Renal cortical epithelial cell (primary cell): ENCODE measurements around the gene MRPL40. TPM values are rescaled to one million over a fixed set of nuclear protein-coding genes. Genes with fewer than 3 reads are reported as not detected.
"Not testable (repeated sequence)": the region's sequence is repeated elsewhere in the genome, so short reads cannot be mapped to it uniquely, and the experiment has no call there.

Experiments used
- DNase-seq: peaks from one replicate; pipeline ENCODE4 v3.0.0-alpha.2; 2011; ENCODE audit warnings: low read depth
- total RNA-seq: library from RNA; depleted of rRNA; stranded (reverse); fragments of >200 nt; gene quantifications from 2 replicates; pipeline ENCODE4 v1.2.3, GENCODE V29; 2014

Gene MRPL40
- total RNA-seq, 1 donor from 2014 or later = 29.5 TPM

- DNase-seq = no peak
Observed at GRCh38 chr22:19440411-19441195, 8.3 kb downstream of the MRPL40 start.

- DNase-seq = no peak
Observed at GRCh38 chr22:19442166-19442565, 9.8 kb downstream of the MRPL40 start.

- no peak for DNase-seq
Observed at GRCh38 chr22:19443544-19444211, 11.3 kb downstream of the MRPL40 start.

- DNase-seq = not testable (repeated sequence)
Observed at GRCh38 chr22:19445279-19445982, 13.1 kb downstream of the MRPL40 start.

GRCh38 chr22:19446603-19447329 is 14.4 kb downstream of the MRPL40 start:
- DNase-seq = no peak

- DNase-seq = peak; percentile 89
Observed at GRCh38 chr22:19447330-19448075, 15.2 kb downstream of the MRPL40 start, which contains the start of gene C22orf39. Gene C22orf39 (minus strand): TSS chr22:19447711. CDS start chr22:19447688, 23 bp downstream.

- peak; percentile 58 for DNase-seq
Observed at GRCh38 chr22:19448076-19448607, 15.8 kb downstream of the MRPL40 start.

GRCh38 chr22:19448739-19449421 is 16.5 kb downstream of the MRPL40 start:
- DNase-seq = no peak

- no peak for DNase-seq
Observed at GRCh38 chr22:19449422-19449767, 17.1 kb downstream of the MRPL40 start.

- DNase-seq = no peak
Observed at GRCh38 chr22:19450363-19451175, 18.2 kb downstream of the MRPL40 start.

GRCh38 chr22:19451570-19451969 is 19.2 kb downstream of the MRPL40 start:
- no peak for DNase-seq

- DNase-seq = no peak
Observed at GRCh38 chr22:19453718-19454117, 21.4 kb downstream of the MRPL40 start.

GRCh38 chr22:19454156-19454555 is 21.8 kb downstream of the MRPL40 start:
- DNase-seq = no peak

GRCh38 chr22:19455033-19455432 is 22.7 kb downstream of the MRPL40 start:
- DNase-seq = no peak

- DNase-seq = no peak
Observed at GRCh38 chr22:19455585-19456370, 23.4 kb downstream of the MRPL40 start.

- DNase-seq = no peak
Observed at GRCh38 chr22:19456541-19456940, 24.2 kb downstream of the MRPL40 start.

GRCh38 chr22:19457828-19458428 is 25.6 kb downstream of the MRPL40 start:
- no peak for DNase-seq

- no peak for DNase-seq
Observed at GRCh38 chr22:19460036-19460435, 27.7 kb downstream of the MRPL40 start.
